Hepatocyte (in vitro differentiated cells): ENCODE measurements around the gene MEIKIN.

Experiments
- EZH2 ChIP-seq: fragments of 200-600 bp; sonication (generic); IDR thresholded peaks from 2 replicates; pipeline ENCODE4 v1.6.1; 2016; ENCODE audit warnings: antibody characterized with exemption, mild to moderate bottlenecking, borderline replicate concordance
- EZH2phosphoT487 ChIP-seq: fragments of 200-600 bp; sonication (generic); IDR thresholded peaks from one replicate; pipeline ENCODE4 v1.6.1; 2018; ENCODE audit warnings: antibody characterized with exemption, mild to moderate bottlenecking, low read depth, moderate library complexity; ENCODE audit not compliant: unreplicated experiment, severe bottlenecking
- TF ChIP-seq, protein P1 (sequence below): fragments of 200-600 bp; sonication (generic); IDR thresholded peaks from 2 replicates; pipeline ENCODE4 v1.5.1; 2016; ENCODE audit warnings: antibody characterized with exemption, mild to moderate bottlenecking; ENCODE audit not compliant: poor library complexity

DNA sequence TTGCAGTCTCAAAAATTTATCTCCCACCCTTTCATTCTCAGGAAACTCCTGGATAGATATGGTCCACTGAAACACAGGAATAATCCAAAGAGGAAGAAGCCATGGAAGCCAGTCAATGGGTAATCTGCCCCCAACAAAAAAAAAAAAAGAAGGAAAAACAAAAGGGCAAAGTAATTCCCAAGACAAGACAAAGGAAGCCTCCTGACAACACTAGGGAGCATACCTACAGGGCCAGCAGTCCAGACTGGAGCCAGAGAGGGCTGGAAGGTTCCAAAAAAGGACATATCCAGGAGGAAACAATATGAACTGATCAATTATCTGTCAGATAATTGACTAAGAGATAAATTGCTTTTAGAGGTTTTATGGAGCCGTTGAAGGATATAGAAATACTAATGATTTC, 161.6 kb downstream of the MEIKIN start:
- TF ChIP-seq, protein P1, sequence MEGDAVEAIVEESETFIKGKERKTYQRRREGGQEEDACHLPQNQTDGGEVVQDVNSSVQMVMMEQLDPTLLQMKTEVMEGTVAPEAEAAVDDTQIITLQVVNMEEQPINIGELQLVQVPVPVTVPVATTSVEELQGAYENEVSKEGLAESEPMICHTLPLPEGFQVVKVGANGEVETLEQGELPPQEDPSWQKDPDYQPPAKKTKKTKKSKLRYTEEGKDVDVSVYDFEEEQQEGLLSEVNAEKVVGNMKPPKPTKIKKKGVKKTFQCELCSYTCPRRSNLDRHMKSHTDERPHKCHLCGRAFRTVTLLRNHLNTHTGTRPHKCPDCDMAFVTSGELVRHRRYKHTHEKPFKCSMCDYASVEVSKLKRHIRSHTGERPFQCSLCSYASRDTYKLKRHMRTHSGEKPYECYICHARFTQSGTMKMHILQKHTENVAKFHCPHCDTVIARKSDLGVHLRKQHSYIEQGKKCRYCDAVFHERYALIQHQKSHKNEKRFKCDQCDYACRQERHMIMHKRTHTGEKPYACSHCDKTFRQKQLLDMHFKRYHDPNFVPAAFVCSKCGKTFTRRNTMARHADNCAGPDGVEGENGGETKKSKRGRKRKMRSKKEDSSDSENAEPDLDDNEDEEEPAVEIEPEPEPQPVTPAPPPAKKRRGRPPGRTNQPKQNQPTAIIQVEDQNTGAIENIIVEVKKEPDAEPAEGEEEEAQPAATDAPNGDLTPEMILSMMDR, result no peak
- TF ChIP-seq EZH2phosphoT487 (no peak), EZH2 (no peak)
